ENCODE data around the gene PRKN.

GRCh38 chr6:162602759-162603158, 124.8 kb downstream of the PRKN start:
- no peak for TF ChIP-seq CTCF (conservative IDR thresholded peaks at IDR 0.05)
- no peak for TF ChIP-seq EZH2 (IDR thresholded peaks at IDR 0.05; ENCODE audit: low read depth)
